Spleen (tissue), 7 donors: ENCODE measurements around the gene NRXN3.

ENCODE experiments used
- CTCF ChIP-seq, 11 experiments: fragments of 200-600 bp in 7 of 11; fragments of 450-650 bp in 4 of 11; sonication (generic) in 4 of 11; IDR thresholded peaks in 8 of 11; conservative IDR thresholded peaks in 3 of 11; 1 replicate in 7 of 11; 2 replicates in 4 of 11; pipeline versions ENCODE4 v1.4.0 to v1.8.0; 2016 to 2021; ENCODE audit warnings: antibody characterized with exemption in 11 of 11, inconsistent platforms in 4 of 11, mild to moderate bottlenecking in 1 of 11
- POLR2A ChIP-seq, 3 donors: fragments of 450-650 bp; IDR thresholded peaks; one replicate each; pipeline ENCODE4 v1.5.1; 2017; ENCODE audit warnings: antibody characterized with exemption in 3 of 3, mild to moderate bottlenecking in 1 of 3
- donor health status: DM: no; HTN: no; CAD: no; lungs with moderate emphysema.
- donor health status: DM: no; HTN: no; CAD: no.
- donor health status: DM: no; HTN: no; CAD: no.

DNA sequence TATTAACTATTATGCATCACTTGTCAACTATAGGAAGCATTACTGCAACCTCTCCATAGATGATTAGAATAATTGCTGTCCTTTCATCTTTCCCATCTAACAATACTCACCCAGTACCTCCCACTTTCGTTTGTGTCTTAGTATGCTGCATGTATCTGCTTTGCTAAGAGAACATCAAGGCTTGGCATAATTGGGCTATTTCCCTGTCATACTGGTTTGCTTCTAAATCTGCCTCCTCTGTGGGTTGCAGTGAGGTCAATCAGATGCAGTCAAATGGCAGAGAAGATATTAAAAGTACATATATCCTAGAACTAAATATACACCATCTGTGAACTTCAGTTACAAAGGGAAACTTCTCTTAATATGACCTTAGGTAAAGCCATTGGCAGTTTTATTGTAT is 1330.3 kb downstream of the NRXN3 start:
- TF ChIP-seq CTCF (IDR thresholded peaks at IDR 0.05 in 8 of 11, conservative IDR thresholded peaks at IDR 0.05 in 3 of 11) (no peak), POLR2A (IDR thresholded peaks at IDR 0.05) (no peak)
